GM19351 (cell line): ENCODE data around the gene CEP112.
"Not testable (repeated sequence)": the region's sequence is repeated elsewhere in the genome, so short reads cannot be mapped to it uniquely, and the experiment has no call there.

Source experiments
- ATAC-seq: cut with Tn5 transposase; IDR thresholded peaks from one replicate; pipeline ENCODE4 v1.9.1; 2021; ENCODE audit warnings: mild to moderate bottlenecking, moderate library complexity; ENCODE audit not compliant: unreplicated experiment

CEP112 gene

DNA sequence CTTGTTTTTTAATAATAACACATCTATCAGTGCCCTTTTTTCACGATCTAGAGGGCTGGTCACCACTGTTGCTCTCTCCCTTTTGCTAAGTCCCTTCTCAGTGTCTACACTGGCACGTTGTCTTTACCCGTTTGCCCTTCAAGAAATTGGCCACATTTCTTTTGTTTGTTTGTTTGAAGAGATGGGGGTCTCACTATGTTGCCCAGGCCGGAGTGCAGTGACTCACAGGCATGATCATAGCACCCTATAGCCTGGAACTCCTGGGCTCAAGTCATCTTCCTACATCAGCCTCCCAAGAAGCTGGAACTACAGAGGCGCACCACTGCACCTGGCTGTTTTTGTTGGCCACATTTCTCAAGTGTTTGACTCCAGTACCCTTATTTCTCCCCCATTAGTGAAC, 492.5 kb downstream of the CEP112 start:
- ATAC-seq, result no peak

DNA sequence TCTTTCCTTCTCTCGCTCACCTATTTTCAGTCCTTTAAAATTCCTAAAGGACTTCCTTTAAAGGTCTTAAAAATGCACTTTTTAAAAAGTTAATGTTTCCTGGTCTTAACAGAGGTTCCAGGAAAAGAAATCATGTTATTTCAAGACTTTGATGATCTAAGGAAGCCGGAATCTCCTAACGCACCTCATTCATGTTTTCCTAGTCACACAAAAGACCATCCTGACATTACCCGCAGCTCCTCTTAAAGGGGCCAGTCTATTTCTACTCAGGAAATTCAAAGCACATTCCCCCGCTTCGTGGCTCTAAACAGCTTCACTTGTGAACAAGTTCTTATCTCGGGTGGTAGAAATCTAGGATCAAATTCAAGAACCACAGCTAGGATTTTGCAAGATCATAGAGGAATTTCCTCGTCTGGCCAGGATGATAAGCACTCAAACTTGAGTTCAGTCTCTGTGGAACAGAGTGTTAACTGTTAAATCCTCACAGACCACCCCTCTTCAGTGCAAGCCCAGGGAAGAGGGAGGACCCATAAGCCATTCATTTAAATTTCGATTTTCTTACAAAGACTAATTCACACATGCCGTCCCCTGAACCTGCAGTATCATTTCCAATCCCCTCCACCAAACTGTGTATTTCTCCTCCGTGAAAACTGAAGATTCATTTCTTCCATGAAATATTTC, 493.4 kb downstream of the CEP112 start:
- ATAC-seq, result no peak

DNA sequence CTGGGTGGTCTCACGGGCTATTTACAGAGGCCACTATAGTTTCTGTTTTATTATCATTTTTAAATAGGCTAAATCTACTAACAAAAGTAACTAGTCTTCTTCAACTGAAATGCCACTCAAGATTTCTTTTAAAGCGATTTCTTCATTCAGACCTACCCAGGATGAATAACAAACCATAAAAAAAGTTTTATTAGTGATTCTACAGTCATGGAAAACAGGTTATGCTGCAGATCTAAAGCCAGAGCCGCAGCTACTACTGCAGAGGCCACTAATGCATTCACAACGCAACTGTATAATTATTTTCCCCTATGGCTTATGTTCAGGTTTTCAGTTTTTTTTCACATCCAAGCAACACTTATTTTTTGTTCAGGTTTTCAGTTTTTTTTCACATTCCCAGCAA, 494.3 kb downstream of the CEP112 start:
- no peak for ATAC-seq

- no peak for ATAC-seq
Measured at GRCh38 chr17:65696739-65697394, 495.1 kb downstream of the CEP112 start.

DNA sequence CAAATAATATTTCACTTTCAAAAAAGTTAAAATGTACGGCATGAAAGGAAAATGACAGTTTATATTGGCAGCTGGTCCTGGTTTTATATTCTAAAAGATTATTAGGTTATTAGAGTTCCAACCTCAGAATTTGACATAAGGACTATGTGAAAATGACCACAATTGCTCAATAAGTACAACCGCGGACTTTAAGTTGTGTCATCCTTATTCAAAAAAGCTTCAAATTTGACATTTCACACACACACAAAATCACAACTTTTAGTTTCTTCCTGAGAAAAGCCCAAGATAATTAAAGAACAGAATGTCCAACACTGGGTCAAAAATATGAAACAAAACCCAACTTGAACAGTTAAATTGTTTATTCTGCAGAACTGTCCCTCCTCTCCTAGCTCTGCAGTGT, 497.3 kb downstream of the CEP112 start:
- no peak for ATAC-seq

- ATAC-seq, result no peak
Measured at GRCh38 chr17:65690626-65691310, 501.2 kb downstream of the CEP112 start.

DNA sequence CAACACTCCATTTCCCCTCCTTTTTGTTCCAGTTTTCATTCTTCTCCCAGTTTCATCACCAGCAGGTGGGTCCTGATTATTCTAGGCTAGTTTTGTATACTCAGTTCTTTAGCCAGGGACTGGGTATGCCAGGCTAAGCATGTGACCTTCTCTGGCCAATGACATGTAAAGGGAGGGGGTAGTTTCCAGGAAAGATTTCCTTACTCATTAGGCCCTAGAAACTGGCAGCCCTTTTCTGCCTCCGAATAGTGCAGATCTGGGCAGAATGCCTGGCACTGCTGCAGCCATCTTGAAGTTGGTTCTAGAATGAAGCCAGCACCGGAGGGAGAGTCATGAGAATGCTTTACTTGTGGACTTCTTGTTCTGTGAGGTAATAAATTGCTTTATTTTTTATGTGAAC, 503.6 kb downstream of the CEP112 start:
- ATAC-seq, result no peak

GRCh38 chr17:65685110-65685509, 506.8 kb downstream of the CEP112 start:
- no peak for ATAC-seq

- ATAC-seq, result no peak
Measured at GRCh38 chr17:65684631-65685030, 507.3 kb downstream of the CEP112 start.

- ATAC-seq, result no peak
Measured at GRCh38 chr17:65683428-65683827, 508.5 kb downstream of the CEP112 start.

DNA sequence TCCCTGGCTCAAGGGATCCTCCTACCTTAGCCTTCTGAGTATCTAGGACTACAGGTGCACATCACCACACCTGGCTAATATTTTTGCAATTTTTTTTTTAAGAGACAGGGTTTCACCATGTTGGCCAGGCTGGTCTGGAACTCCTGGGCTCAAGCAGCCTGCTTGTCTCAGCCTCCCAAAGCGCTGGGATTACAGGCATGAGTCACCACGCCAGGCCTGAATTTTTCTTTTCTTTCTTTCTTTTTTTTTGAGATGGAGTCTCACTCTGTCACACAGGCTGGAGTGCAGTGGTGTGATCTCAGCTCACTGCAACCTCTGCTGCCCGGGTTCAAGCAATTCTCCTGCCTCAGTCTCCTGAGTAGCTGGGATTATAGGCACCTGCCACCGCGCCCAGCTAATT, 510.2 kb downstream of the CEP112 start:
- not testable (repeated sequence) for ATAC-seq

DNA sequence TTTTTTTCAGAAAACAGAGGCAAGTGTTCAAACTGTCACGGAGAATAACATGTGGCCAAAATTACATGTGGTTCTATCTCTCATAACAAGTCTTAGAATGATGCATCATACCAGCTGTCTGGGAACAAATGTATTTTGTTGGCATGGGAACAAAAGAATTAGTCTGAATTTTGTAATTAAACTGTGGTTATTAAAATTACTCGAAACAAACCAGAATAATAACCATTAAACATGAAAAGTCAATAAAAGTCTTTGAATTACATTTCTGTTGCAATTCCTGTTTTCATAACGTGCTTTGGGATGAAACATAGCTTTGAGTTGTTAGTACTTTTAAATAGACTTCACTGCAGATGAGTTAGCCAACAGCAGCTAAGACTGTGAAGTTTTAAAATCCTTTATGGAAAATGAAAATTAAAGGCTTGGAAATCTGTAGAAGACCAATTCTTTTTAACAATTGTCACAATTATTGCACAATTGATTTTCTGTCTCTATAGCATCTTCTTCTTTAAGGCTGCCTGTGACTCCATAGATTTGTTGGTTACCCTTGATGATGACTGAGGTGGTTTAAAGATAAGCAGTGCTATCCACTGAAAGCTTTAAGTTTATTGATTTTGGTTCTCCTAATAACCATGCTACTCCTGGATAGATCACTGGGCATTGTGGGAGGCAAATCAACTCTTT, 512.6 kb downstream of the CEP112 start:
- no peak for ATAC-seq

DNA sequence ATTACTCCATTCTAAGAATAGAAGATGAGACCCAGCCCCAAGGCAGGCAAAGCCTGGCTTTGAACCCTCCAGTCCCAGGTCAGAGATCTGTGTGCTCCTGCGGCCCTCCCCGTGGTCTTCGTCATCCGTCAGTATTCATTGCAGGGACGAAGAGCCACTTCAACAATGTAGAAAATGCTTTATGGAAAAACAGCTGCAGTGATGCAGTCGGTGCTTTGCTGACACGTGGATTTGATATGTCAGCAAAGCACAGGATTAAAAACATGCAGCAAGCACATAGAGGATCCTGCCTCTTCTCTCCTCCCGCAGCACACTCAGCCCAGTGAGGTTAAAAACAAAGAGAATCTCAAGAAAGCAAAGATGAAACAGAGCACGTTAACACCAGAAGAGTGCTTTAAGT, 513.4 kb downstream of the CEP112 start:
- ATAC-seq, result no peak

- no peak for ATAC-seq
Measured at GRCh38 chr17:65677932-65678331, 514.0 kb downstream of the CEP112 start.

- no peak for ATAC-seq
Measured at GRCh38 chr17:65674246-65675045, 517.5 kb downstream of the CEP112 start.

GRCh38 chr17:65670667-65671371, 521.1 kb downstream of the CEP112 start:
- no peak for ATAC-seq

- no peak for ATAC-seq
Measured at GRCh38 chr17:65668211-65668610, 523.7 kb downstream of the CEP112 start.

- no peak for ATAC-seq
Measured at GRCh38 chr17:65667656-65668055, 524.3 kb downstream of the CEP112 start.

DNA sequence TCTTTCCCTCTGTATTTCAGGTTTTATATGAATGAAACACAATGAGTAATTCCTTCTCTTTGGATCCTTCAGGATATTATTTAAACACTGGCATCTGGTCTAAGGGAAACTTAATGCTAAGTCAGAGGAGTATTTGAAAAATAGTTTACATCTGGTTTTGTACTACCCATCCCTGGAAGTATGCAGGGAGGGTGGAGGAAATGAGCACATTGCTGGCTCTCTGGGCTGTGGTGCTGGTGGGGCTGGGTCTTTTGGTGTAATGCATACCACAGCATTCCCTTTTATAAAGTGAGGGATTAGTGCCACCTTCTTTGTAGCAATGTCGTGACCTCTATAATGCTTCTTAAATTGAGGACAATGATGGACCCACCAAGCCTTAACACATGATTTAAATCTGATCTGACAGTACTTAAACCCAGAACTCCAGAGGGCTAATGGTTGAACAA, 525.0 kb downstream of the CEP112 start:
- no peak for ATAC-seq

GRCh38 chr17:65665966-65666365, 526.0 kb downstream of the CEP112 start:
- ATAC-seq, result no peak
